AG04449 (cell line): ENCODE measurements around the gene WDR11.

Source experiments
- CTCF ChIA-PET: fragments of 350-600 bp; formaldehyde crosslinking; extraction: SDS; loops from one replicate; lab custom pipeline; 2021; ENCODE audit warnings: antibody characterized with exemption; lab: Yijun Ruan, JAX
- POLR2A ChIA-PET: fragments of 400-600, 350-600 bp; formaldehyde crosslinking; extraction: SDS; loops from one replicate; lab custom pipeline; 2020; ENCODE audit warnings: antibody characterized with exemption, inconsistent platforms; lab: Yijun Ruan, JAX
- DNase-seq: peaks from one replicate; pipeline ENCODE4 v3.0.0-alpha.2; 2010; ENCODE audit warnings: low read depth, low spot score
- H3K4me3 ChIP-seq: 2 replicates; pipeline ENCODE4 v1.5.1; 2011; ENCODE audit warnings: low read depth, mild to moderate bottlenecking, control low read depth, low read length
- CTCF ChIP-seq: IDR thresholded peaks from one replicate; pipeline ENCODE4 v1.5.1; 2011; ENCODE audit warnings: mild to moderate bottlenecking, moderate library complexity, low read length, control low read depth, inconsistent platforms; ENCODE audit not compliant: insufficient read depth; ENCODE audit errors: missing control alignments

The WDR11 gene

GRCh38 chr10:120926611-120927010 is 75.4 kb downstream of the WDR11 start:
- no peak for DNase-seq
- H3K4me3 ChIP-seq, result no peak overlapping the region
- no peak for TF ChIP-seq CTCF
- ChIA-PET CTCF (interaction anchor here (1.3 to 1.6 kb wide), 2 partner anchors 16 to 960 kb away, joined by 3 read pairs; no protein-coding TSS in a partner anchor), POLR2A (interaction anchor here (0.6 kb wide), 1 partner anchor 1045 kb away, joined by 3 read pairs; no protein-coding TSS in a partner anchor)

- H3K4me3 ChIP-seq, result no peak overlapping the region
- POLR2A ChIA-PET, result no interaction called here
- TF ChIP-seq CTCF, result no peak
- CTCF ChIA-PET, result no interaction called here
- DNase-seq, result no peak
Measured at GRCh38 chr10:120927352-120927751, 76.2 kb downstream of the WDR11 start.

- ChIA-PET CTCF (no interaction called here), POLR2A (no interaction called here)
- no peak overlapping the region for H3K4me3 ChIP-seq
- DNase-seq, result no peak
- TF ChIP-seq CTCF, result no peak
Measured at GRCh38 chr10:120929166-120929565, 78.0 kb downstream of the WDR11 start.

- TF ChIP-seq CTCF, result no peak
- CTCF ChIA-PET, result interaction anchor here (1.2 to 3.8 kb wide), 2 partner anchors 11 to 14 kb away, joined by 3 to 13 read pairs; no protein-coding TSS in a partner anchor
Measured at GRCh38 chr10:120931423-120931822, 80.3 kb downstream of the WDR11 start.

GRCh38 chr10:120931999-120932398 is 80.8 kb downstream of the WDR11 start:
- CTCF ChIA-PET, result interaction anchor here (0.5 to 3.8 kb wide), 3 partner anchors 10 to 13 kb away, joined by 3 to 13 read pairs (median 3); no protein-coding TSS in a partner anchor
- DNase-seq, result no peak
- H3K4me3 ChIP-seq, result no peak overlapping the region
- TF ChIP-seq CTCF, result no peak
- POLR2A ChIA-PET, result no interaction called here

More at GRCh38 chr10:120931423-120931822, 80.3 kb downstream of the WDR11 start:
- POLR2A ChIA-PET, result no interaction called here
- H3K4me3 ChIP-seq, result no peak overlapping the region
- no peak for DNase-seq

- CTCF ChIA-PET, result interaction anchor here (1.0 to 8.1 kb wide), 4 partner anchors 10 to 961 kb away, joined by 4 to 125 read pairs (median 32); no protein-coding TSS in a partner anchor
Measured at GRCh38 chr10:120938822-120939221, 87.7 kb downstream of the WDR11 start.

More at GRCh38 chr10:120938822-120939221, 87.7 kb downstream of the WDR11 start:
- no peak for TF ChIP-seq CTCF
- no peak for DNase-seq
- POLR2A ChIA-PET, result no interaction called here
- no peak overlapping the region for H3K4me3 ChIP-seq
